Measurements from ENCODE around the gene YJEFN3.

DNA sequence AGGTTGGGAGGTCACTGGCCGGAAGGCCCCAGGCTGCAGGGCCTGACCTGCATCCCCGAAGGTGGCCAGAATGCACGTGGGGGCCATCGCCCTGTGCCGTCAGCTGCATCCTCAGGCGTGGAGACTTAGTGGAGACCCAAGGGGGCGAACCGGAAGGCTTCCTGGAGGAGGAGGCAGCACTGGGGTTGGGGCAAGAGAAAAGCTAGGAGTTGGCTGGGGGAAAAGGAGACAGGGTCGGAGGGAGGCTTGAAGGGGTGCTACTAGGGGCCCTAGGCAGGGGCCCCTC is 1.4 kb upstream of the YJEFN3 start:
- TF ChIP-seq CTCF (IDR thresholded peaks at IDR 0.05) (no peak), POLR2A (IDR thresholded peaks at IDR 0.05) (no peak), POLR2AphosphoS5 (IDR thresholded peaks at IDR 0.05) (no peak)
